ENCODE results near the gene TIMELESS.

DNA sequence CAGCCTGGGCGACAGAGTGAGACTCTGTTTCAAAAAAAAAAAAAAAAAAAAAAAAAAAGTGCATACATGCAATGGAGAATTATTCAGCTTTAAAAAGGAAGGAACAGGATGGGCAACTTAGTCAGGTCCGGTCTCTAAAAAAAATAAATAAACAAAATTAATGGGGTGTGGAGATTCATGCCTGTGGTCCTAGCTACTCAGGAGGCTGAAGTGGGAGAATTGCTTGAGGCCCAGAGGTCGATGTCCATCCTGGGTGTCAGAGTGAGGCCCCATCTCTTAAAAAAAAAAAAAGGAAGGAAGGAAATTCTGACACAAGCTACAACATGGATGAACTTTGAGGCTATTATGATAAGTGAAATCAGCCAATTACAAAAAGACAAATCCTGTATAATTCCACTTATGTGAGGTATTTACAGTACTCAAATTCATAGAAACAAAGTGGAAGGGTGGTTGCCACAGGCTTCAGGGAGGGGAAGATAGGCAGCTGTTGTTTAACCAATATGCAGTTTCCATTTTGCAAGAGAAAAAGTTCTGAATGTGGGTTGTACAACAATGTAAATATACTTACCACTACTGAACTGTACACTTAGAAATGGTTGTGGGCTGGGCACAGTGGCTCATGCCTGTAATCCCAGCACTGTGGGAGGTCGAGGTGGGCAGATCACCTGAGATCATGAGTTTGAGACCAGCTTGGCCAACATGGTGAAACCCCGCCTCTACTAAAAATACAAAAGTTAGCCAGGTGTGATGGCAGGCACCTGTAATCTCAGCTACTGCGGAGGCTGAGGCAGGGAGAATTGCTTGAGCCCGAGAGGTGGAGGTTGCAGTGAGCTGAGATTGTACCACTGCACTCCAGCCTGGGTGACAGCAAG is 74.3 kb downstream of the TIMELESS start:
- TF ChIP-seq, protein P1, sequence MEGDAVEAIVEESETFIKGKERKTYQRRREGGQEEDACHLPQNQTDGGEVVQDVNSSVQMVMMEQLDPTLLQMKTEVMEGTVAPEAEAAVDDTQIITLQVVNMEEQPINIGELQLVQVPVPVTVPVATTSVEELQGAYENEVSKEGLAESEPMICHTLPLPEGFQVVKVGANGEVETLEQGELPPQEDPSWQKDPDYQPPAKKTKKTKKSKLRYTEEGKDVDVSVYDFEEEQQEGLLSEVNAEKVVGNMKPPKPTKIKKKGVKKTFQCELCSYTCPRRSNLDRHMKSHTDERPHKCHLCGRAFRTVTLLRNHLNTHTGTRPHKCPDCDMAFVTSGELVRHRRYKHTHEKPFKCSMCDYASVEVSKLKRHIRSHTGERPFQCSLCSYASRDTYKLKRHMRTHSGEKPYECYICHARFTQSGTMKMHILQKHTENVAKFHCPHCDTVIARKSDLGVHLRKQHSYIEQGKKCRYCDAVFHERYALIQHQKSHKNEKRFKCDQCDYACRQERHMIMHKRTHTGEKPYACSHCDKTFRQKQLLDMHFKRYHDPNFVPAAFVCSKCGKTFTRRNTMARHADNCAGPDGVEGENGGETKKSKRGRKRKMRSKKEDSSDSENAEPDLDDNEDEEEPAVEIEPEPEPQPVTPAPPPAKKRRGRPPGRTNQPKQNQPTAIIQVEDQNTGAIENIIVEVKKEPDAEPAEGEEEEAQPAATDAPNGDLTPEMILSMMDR (conservative IDR thresholded peaks at IDR 0.05; ENCODE audit: low read depth in 2 of 2), result no peak
- TF ChIP-seq, protein P2, sequence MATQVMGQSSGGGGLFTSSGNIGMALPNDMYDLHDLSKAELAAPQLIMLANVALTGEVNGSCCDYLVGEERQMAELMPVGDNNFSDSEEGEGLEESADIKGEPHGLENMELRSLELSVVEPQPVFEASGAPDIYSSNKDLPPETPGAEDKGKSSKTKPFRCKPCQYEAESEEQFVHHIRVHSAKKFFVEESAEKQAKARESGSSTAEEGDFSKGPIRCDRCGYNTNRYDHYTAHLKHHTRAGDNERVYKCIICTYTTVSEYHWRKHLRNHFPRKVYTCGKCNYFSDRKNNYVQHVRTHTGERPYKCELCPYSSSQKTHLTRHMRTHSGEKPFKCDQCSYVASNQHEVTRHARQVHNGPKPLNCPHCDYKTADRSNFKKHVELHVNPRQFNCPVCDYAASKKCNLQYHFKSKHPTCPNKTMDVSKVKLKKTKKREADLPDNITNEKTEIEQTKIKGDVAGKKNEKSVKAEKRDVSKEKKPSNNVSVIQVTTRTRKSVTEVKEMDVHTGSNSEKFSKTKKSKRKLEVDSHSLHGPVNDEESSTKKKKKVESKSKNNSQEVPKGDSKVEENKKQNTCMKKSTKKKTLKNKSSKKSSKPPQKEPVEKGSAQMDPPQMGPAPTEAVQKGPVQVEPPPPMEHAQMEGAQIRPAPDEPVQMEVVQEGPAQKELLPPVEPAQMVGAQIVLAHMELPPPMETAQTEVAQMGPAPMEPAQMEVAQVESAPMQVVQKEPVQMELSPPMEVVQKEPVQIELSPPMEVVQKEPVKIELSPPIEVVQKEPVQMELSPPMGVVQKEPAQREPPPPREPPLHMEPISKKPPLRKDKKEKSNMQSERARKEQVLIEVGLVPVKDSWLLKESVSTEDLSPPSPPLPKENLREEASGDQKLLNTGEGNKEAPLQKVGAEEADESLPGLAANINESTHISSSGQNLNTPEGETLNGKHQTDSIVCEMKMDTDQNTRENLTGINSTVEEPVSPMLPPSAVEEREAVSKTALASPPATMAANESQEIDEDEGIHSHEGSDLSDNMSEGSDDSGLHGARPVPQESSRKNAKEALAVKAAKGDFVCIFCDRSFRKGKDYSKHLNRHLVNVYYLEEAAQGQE (IDR thresholded peaks at IDR 0.05; ENCODE audit: unreplicated experiment), result no peak
- TF ChIP-seq EZH2phosphoT487 (IDR thresholded peaks at IDR 0.05; ENCODE audit: unreplicated experiment), result no peak
- no peak for TF ChIP-seq POLR2AphosphoS5 (IDR thresholded peaks at IDR 0.05; ENCODE audit: low read depth)
- no peak for TF ChIP-seq EZH2 (IDR thresholded peaks at IDR 0.05; ENCODE audit: low read depth, unreplicated experiment)
- no peak for TF ChIP-seq JUNB (IDR thresholded peaks at IDR 0.05; ENCODE audit: unreplicated experiment)
- no peak for TF ChIP-seq ZNF114 (CRISPR knock-in tag; IDR thresholded peaks at IDR 0.05)
- no peak for TF ChIP-seq CREB1 (CRISPR knock-in tag; IDR thresholded peaks at IDR 0.05; ENCODE audit: low read depth)

Measured in GM23338 (cell line).